HG03354 (cell line): ENCODE measurements around the gene LPCAT4.
A peak's percentile ranks its signal among the peaks of the same experiment; 100 is the strongest.
"Not testable (repeated sequence)": the region's sequence is repeated elsewhere in the genome, so short reads cannot be mapped to it uniquely, and the experiment has no call there.

Experiments used
- ATAC-seq: cut with Tn5 transposase; IDR thresholded peaks from one replicate; pipeline ENCODE4 v1.9.1; 2021; ENCODE audit warnings: mild to moderate bottlenecking; ENCODE audit not compliant: unreplicated experiment, poor library complexity, severe bottlenecking

LPCAT4 gene

GRCh38 chr15:34367101-34368081 lies at the start of gene LPCAT4:
Gene LPCAT4, minus strand, starts transcription at chr15:34367196. Its CDS starts 96 bp downstream, at chr15:34367100.
- ATAC-seq: peak; percentile 88

- not testable (repeated sequence) for ATAC-seq
Observed at GRCh38 chr15:34409511-34409910, 42.5 kb upstream of the LPCAT4 start.

- not testable (repeated sequence) for ATAC-seq
Observed at GRCh38 chr15:34408973-34409372, 42.0 kb upstream of the LPCAT4 start.

GRCh38 chr15:34403899-34404298 lies 36.9 kb upstream of the LPCAT4 start:
- peak; percentile 59 for ATAC-seq

- ATAC-seq: peak; percentile 52
Observed at GRCh38 chr15:34403160-34403598, 36.2 kb upstream of the LPCAT4 start.

- ATAC-seq: not testable (repeated sequence)
Observed at GRCh38 chr15:34397637-34398259, 30.8 kb upstream of the LPCAT4 start.

- ATAC-seq: not testable (repeated sequence)
Observed at GRCh38 chr15:34392981-34393380, 26.0 kb upstream of the LPCAT4 start.

- not testable (repeated sequence) for ATAC-seq
Observed at GRCh38 chr15:34389594-34390086, 22.6 kb upstream of the LPCAT4 start.

GRCh38 chr15:34381829-34382521 lies 15.0 kb upstream of the LPCAT4 start:
- not testable (repeated sequence) for ATAC-seq

GRCh38 chr15:34380491-34380890 lies 13.5 kb upstream of the LPCAT4 start:
- not testable (repeated sequence) for ATAC-seq

- no peak for ATAC-seq
Observed at GRCh38 chr15:34376856-34377255, 9.9 kb upstream of the LPCAT4 start.

- not testable (repeated sequence) for ATAC-seq
Observed at GRCh38 chr15:34375541-34375940, 8.5 kb upstream of the LPCAT4 start.

- no peak for ATAC-seq
Observed at GRCh38 chr15:34374816-34375215, 7.8 kb upstream of the LPCAT4 start.

- ATAC-seq: no peak
Observed at GRCh38 chr15:34373951-34374350, 7.0 kb upstream of the LPCAT4 start.

GRCh38 chr15:34370643-34371042 lies 3.6 kb upstream of the LPCAT4 start:
- no peak for ATAC-seq

- ATAC-seq: no peak
Observed at GRCh38 chr15:34370129-34370528, 3.1 kb upstream of the LPCAT4 start.

- no peak for ATAC-seq
Observed at GRCh38 chr15:34366271-34367065, 528 bp downstream of the LPCAT4 start.

- no peak for ATAC-seq
Observed at GRCh38 chr15:34365836-34366235, 1.2 kb downstream of the LPCAT4 start.
